ELR (cell line): Measurements from ENCODE around the gene DAPP1.

Source experiments
- DNase-seq: peaks from one replicate; pipeline ENCODE4 v3.0.0-alpha.2; 2015; ENCODE audit warnings: low read depth

Gene DAPP1

GRCh38 chr4:99915449-99915848 lies 98.8 kb downstream of the DAPP1 start:
- DNase-seq, result peak; percentile 28

DNA sequence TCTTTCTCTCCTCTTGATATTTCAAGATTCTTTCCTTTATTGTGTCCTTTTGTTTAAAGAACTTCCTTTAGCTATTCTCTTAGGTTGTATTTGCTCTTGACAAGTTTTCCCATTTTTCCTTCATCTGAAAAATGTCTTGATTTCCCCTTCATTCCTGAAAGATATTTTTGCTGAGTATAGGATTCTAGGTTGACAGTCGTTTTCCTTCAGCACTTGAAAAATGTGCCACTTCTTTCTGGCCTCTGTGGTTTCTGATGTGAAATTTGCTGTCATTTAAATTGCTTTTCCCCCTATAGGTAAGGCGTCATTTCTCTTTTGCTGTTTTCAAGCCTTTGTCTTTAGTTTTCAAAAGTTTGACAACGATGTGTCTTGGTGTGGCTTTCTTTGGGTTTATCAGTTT lies 100.9 kb downstream of the DAPP1 start:
- no peak for DNase-seq

DNA sequence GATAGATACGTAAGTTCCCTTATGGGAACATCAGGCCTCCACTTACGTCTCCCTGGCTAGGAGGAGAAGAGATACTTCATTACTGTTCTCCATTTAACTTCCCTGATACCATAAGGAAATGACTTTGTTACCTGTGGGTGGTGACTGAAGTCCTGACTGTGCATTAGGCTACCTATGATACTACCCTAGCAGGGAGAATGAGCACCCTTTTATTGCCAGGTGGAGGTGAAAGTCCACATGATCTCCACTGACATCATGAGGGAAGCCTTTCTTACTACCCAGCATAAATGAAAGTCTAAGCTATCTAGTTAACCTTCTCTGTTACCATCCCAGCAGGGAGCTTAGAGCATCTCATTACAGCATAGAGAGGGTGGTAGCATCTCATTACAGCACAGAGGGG lies 102.0 kb downstream of the DAPP1 start:
- no peak for DNase-seq
